DOHH2 (cell line): ENCODE measurements around the gene TJP2.

Experiments used
- EZH2phosphoT487 ChIP-seq: fragments of 200-600 bp; sonication (generic); IDR thresholded peaks from 2 replicates; pipeline ENCODE4 v1.6.1; 2017; ENCODE audit warnings: borderline replicate concordance, mild to moderate bottlenecking, antibody characterized with exemption, low read length, moderate library complexity, mixed read lengths
- TF ChIP-seq, protein P1 (sequence below): fragments of 200-600 bp; sonication (generic); IDR thresholded peaks from one replicate; pipeline ENCODE4 v1.5.1; 2014; ENCODE audit warnings: antibody characterized with exemption, mild to moderate bottlenecking, low read depth, low read length; ENCODE audit not compliant: poor library complexity, severe bottlenecking

DNA sequence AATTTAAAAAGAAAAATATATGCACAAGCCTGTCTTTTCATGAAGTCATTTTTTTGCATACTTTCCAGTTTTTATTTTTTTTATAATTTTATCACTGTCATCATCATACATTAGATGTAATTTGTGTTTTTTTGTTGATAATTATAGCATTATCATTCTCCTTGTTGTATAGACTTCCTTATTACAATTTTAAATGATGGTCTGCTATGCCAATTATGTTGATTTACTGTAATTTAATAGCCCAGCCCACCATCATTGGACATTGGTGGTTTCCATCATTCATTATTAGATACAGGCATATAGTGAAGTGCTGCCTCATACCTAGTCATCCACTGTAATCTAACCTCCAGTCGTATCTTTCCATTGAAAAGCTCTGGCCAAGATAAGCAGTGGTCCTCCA is 3.8 kb upstream of the TJP2 start:
- TF ChIP-seq, protein P1, sequence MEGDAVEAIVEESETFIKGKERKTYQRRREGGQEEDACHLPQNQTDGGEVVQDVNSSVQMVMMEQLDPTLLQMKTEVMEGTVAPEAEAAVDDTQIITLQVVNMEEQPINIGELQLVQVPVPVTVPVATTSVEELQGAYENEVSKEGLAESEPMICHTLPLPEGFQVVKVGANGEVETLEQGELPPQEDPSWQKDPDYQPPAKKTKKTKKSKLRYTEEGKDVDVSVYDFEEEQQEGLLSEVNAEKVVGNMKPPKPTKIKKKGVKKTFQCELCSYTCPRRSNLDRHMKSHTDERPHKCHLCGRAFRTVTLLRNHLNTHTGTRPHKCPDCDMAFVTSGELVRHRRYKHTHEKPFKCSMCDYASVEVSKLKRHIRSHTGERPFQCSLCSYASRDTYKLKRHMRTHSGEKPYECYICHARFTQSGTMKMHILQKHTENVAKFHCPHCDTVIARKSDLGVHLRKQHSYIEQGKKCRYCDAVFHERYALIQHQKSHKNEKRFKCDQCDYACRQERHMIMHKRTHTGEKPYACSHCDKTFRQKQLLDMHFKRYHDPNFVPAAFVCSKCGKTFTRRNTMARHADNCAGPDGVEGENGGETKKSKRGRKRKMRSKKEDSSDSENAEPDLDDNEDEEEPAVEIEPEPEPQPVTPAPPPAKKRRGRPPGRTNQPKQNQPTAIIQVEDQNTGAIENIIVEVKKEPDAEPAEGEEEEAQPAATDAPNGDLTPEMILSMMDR, result no peak
- no peak for TF ChIP-seq EZH2phosphoT487
